PC-9 (cell line): ENCODE results near the gene G6PC3. TPM values are rescaled to one million over a fixed set of nuclear protein-coding genes. Genes with fewer than 3 reads are reported as not detected.

Experiments used
- BruUV-seq: library from RNA; stranded (reverse); fragments of 400-500 nt; replicated peaks from 2 replicates; lab custom pipeline; 2021; lab: Mats Ljungman, UMichigan
- CTCF ChIA-PET: fragments of 300-600 bp; sonication (Branson Sonifier 250); formaldehyde crosslinking; loops from one replicate; lab custom pipeline; 2022; ENCODE audit warnings: antibody characterized with exemption; lab: Charles Lee
- POLR2A ChIA-PET: fragments of 300-600 bp; sonication (Branson Sonifier 250); formaldehyde crosslinking; loops from one replicate; lab custom pipeline; 2022; ENCODE audit warnings: antibody characterized with exemption; ENCODE audit not compliant: unreplicated experiment; lab: Charles Lee
- DNase-seq, 2 experiments: peaks; one replicate each; pipeline versions ENCODE4 v3.0.0 to v3.0.0-alpha.2; 2015 to 2022; ENCODE audit warnings: mixed read lengths in 1 of 2
- H2AFZ ChIP-seq: fragments of 200-600 bp; sonication (generic); 2 replicates; pipeline ENCODE4 v1.8.1; 2017; ENCODE audit warnings: antibody characterized with exemption
- H3F3A ChIP-seq: fragments of 200-600 bp; sonication (generic); 2 replicates; pipeline ENCODE4 v1.8.1; 2017; ENCODE audit warnings: antibody characterized with exemption, mild to moderate bottlenecking, low read depth; ENCODE audit not compliant: insufficient read depth
- H3K27ac ChIP-seq: fragments of 200-600 bp; sonication (generic); 2 replicates; pipeline ENCODE4 v1.6.1; 2016; ENCODE audit warnings: mixed run types
- H3K27me3 ChIP-seq: fragments of 200-600 bp; sonication (generic); 2 replicates; pipeline ENCODE4 v1.6.1; 2016; ENCODE audit warnings: low read depth, mixed run types; ENCODE audit not compliant: insufficient read depth
- H3K36me3 ChIP-seq: fragments of 200-600 bp; sonication (generic); 2 replicates; pipeline ENCODE4 v1.6.1; 2016; ENCODE audit warnings: low read depth, mixed run types
- H3K4me1 ChIP-seq: fragments of 200-600 bp; sonication (generic); replicated peaks from 2 replicates; pipeline ENCODE4 v1.6.1; 2016; ENCODE audit warnings: mixed run types; ENCODE audit not compliant: insufficient read depth
- H3K4me2 ChIP-seq: fragments of 200-600 bp; sonication (generic); 2 replicates; pipeline ENCODE4 v1.6.1; 2017; ENCODE audit warnings: mixed run types
- H3K4me3 ChIP-seq: fragments of 200-600 bp; sonication (generic); 2 replicates; pipeline ENCODE4 v1.6.1; 2016; ENCODE audit warnings: mixed run types
- H3K79me2 ChIP-seq: fragments of 200-600 bp; sonication (generic); 2 replicates; pipeline ENCODE4 v1.6.1; 2017; ENCODE audit warnings: low read depth, mixed run types
- H3K9me2 ChIP-seq: fragments of 200-600 bp; sonication (generic); 2 replicates; pipeline ENCODE4 v1.8.1; 2017; ENCODE audit warnings: mild to moderate bottlenecking; ENCODE audit not compliant: insufficient read depth
- H3K9me3 ChIP-seq: fragments of 200-600 bp; sonication (generic); 2 replicates; pipeline ENCODE4 v1.8.1; 2016; ENCODE audit warnings: low read depth; ENCODE audit not compliant: insufficient read depth
- H4K20me1 ChIP-seq: fragments of 200-600 bp; sonication (generic); 2 replicates; pipeline ENCODE4 v1.8.1; 2017; ENCODE audit not compliant: insufficient read depth
- CTCF ChIP-seq: fragments of 200-600 bp; sonication (generic); conservative IDR thresholded peaks from 2 replicates; pipeline ENCODE4 v1.6.1; 2017; ENCODE audit warnings: mixed run types, antibody characterized with exemption, mild to moderate bottlenecking, moderate library complexity
- EZH2 ChIP-seq: fragments of 200-600 bp; sonication (generic); IDR thresholded peaks from 2 replicates; pipeline ENCODE4 v1.8.0; 2017; ENCODE audit warnings: antibody characterized with exemption, low read depth
- intact Hi-C: fragments of 100-400 bp; cut with micrococcal nuclease; formaldehyde crosslinking; loops from one replicate; pipeline ENCODE4 v1.10.0; 2022; ENCODE audit not compliant: unreplicated experiment
- total RNA-seq: library from RNA; stranded (reverse); gene quantifications from 2 replicates; pipeline ENCODE4 v1.2.3, GENCODE V29; 2021

G6PC3 gene
- total RNA-seq, 1 experiment from 2014 or later = 69.3 TPM

DNA sequence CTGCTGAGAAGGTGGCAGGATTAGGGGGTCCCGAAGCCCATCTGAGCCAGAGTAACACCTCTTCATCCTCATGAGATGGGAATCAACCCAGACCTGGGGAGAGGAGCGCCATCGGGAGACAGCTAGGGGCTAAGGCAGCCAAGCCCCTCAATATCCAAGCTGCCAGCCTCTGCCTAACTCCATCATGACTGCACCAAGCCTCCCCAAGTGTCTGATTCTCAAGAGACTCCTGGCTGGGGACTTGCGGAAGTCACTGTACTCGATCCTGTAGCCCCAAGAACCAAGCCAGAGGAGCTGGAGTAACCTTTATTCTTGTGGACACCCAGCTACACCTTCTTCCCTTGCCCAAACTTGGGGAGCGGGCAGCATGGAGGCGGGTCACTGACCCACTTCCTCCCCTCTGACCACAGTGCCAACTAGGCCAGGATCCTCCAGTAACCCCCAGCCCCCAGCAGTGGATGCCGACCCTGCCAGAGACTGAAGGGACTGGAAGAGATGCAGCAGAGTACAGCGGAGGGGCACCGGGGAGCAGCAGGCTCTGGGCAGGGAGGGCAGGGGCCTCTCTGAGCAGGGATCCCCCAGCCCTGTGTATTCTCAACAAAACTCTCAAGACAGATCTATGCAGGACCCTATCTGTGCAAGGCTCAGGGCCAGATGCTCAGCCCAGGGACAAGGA is 39.6 kb downstream of the G6PC3 start:
- H3K4me3 ChIP-seq = peak overlapping the region; percentile 17; the same call in 1 of the 2 replicates
- intact Hi-C loops = loop anchor here (2.0 kb wide), 1 partner anchor 15 kb away; no protein-coding TSS in a partner anchor
- H3K4me2 ChIP-seq = peak overlapping the region; percentile 71
- no peaks in the 10 kb centered on the region; the same call in 1 of the 2 replicates for H4K20me1 ChIP-seq
- no peaks in the 10 kb centered on the region for H3K79me2 ChIP-seq
- H2AFZ ChIP-seq = no peak overlapping the region
- H3F3A ChIP-seq = peaks cover 8% of the 10 kb centered on the region; the same call in 1 of the 2 replicates
- CTCF ChIA-PET = no interaction called here
- no peaks in the 10 kb centered on the region for H3K9me2 ChIP-seq
- no peak overlapping the region for H3K27ac ChIP-seq
- BruUV-seq = no TSS peak
- peaks cover 47% of the 10 kb centered on the region for H3K4me1 ChIP-seq
- TF ChIP-seq CTCF (no peak), EZH2 (no peak)
- no peak for DNase-seq
- no peaks in the 10 kb centered on the region for H3K9me3 ChIP-seq
- H3K27me3 ChIP-seq = no peaks in the 10 kb centered on the region
- POLR2A ChIA-PET = no interaction called here
- no peaks in the 10 kb centered on the region for H3K36me3 ChIP-seq

DNA sequence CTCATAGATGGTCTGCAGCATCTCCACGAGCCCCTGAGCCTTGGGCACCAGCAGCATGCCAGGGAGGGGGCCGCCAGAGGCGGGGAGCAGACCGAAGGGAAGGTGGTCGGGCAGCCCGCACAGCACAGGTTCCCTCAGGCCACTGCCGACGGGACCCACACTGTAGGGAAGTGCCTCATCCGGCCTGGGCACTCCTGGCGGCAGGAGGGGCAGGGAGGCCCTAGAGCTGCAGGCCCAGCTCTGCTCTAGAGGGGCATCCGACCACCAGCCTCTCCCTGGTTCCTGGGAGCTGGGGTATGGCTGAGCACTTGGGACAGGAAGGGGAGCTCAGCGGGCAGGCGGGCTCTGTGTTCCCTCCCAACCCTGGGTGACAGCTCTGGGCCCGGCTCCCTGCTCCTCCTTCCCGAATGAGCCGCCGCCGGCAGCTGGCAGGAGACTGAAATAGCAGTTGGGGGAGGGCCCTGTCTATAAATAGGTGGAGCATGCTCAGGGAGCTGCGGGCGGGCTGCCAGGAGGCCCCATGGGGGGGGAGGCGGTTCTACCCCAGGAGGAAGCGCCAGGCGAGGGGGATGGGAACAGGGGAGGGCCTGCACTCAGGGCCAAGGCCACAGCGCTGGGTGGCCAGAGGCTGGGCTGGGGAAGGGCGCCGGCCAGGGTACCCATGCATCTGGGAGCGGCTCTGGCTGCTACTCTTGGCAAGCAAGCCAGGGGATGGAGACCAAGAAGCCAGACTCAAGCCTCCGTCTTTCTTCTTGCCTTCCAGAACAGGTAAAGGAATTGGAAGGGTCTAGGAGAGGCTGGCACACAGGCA is 40.5 kb downstream of the G6PC3 start:
- peak overlapping the region; percentile 71 for H3K4me2 ChIP-seq
- peak overlapping the region; percentile 17; the same call in 1 of the 2 replicates for H3K4me3 ChIP-seq
- CTCF ChIA-PET = interaction anchor here (0.5 to 1.0 kb wide), 5 partner anchors 13 to 30 kb away, joined by 3 to 22 read pairs (median 5); partner anchors contain the start of gene HDAC5
- H3K27ac ChIP-seq = no peak overlapping the region
- H3F3A ChIP-seq = peaks cover 8% of the 10 kb centered on the region; the same call in 1 of the 2 replicates
- H3K4me1 ChIP-seq = peaks cover 47% of the 10 kb centered on the region
- peak; percentile 61 to 90 for DNase-seq
- intact Hi-C loops = loop anchor here (1.0 to 2.0 kb wide), 2 partner anchors 12 to 16 kb away; partner anchors contain the start of gene HDAC5
- POLR2A ChIA-PET = no interaction called here
- H3K9me3 ChIP-seq = no peaks in the 10 kb centered on the region
- H3K9me2 ChIP-seq = no peaks in the 10 kb centered on the region
- TF ChIP-seq CTCF (no peak), EZH2 (no peak)
- H3K79me2 ChIP-seq = no peaks in the 10 kb centered on the region
- no peaks in the 10 kb centered on the region for H3K36me3 ChIP-seq
- no peak overlapping the region for H2AFZ ChIP-seq
- H4K20me1 ChIP-seq = peaks cover 4% of the 10 kb centered on the region; the same call in 1 of the 2 replicates
- H3K27me3 ChIP-seq = no peaks in the 10 kb centered on the region
- no TSS peak for BruUV-seq

GRCh38 chr17:44111777-44112176 is 41.2 kb downstream of the G6PC3 start:
- no peak for DNase-seq
- no peaks in the 10 kb centered on the region for H3K36me3 ChIP-seq
- BruUV-seq = no TSS peak
- ChIA-PET POLR2A (no interaction called here), CTCF (interaction anchor here (0.5 to 0.6 kb wide), 2 partner anchors 12 to 29 kb away, joined by 3 to 5 read pairs; partner anchors contain the start of gene HDAC5)
- H4K20me1 ChIP-seq = peaks cover 4% of the 10 kb centered on the region; the same call in 1 of the 2 replicates
- intact Hi-C loops = loop anchor here (1.0 to 2.0 kb wide), 2 partner anchors 12 to 17 kb away; partner anchors contain the start of gene HDAC5
- peaks cover 47% of the 10 kb centered on the region for H3K4me1 ChIP-seq
- peak overlapping the region; percentile 71; the same call in 1 of the 2 replicates for H3K4me2 ChIP-seq
- H3K9me2 ChIP-seq = no peaks in the 10 kb centered on the region
- no peaks in the 10 kb centered on the region for H3K9me3 ChIP-seq
- H3K4me3 ChIP-seq = no peak overlapping the region
- no peaks in the 10 kb centered on the region for H3K27me3 ChIP-seq
- H3K79me2 ChIP-seq = no peaks in the 10 kb centered on the region
- H3K27ac ChIP-seq = no peak overlapping the region
- no peak overlapping the region for H2AFZ ChIP-seq
- TF ChIP-seq EZH2 = no peak
- H3F3A ChIP-seq = peaks cover 8% of the 10 kb centered on the region; the same call in 1 of the 2 replicates
